ENCODE data around the gene IDH3B. TPM values are rescaled to one million over a fixed set of nuclear protein-coding genes. Genes with fewer than 3 reads are reported as not detected.

Gene IDH3B
- total RNA-seq, 2 donors from 2014 or later = 89.9 to 91.7 TPM

DNA sequence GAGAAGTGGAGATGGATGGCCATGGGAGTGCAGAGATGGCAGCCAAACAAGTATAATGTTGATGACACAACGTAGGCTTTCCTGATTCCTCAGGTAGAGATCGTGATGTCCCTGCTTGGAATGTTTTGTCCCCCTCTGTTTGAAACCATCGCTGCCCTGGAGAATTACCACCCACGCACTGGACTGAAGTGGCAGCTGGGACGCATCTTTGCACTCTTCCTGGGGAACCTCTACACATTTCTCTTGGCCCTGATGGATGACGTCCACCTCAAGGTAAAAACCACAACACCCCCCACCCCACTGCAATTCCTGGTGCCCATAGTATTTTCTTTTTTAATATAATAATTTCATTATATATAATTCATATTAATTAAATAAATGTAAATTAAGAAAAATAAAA lies 53.7 kb downstream of the IDH3B start:
- Histone ChIP-seq H3K36me3 (ENCODE audit: control insufficient read depth, insufficient read depth, low read length) (no peaks in the 10 kb centered on the region), H3K4me1 (ENCODE audit: control insufficient read depth, insufficient read depth, low read length) (no peaks in the 10 kb centered on the region), H3K27ac (ENCODE audit: low read depth, low read length) (no peak overlapping the region), H3K9me3 (ENCODE audit: control insufficient read depth, low read length) (peaks cover 17% of the 10 kb centered on the region), H3K9ac (ENCODE audit: extremely low read depth, low read length, poor library complexity, severe bottlenecking) (no peak overlapping the region), H3K27me3 (ENCODE audit: control insufficient read depth, insufficient read depth, low read length, poor library complexity, severe bottlenecking) (peaks cover 3% of the 10 kb centered on the region), H3K4me3 (ENCODE audit: low read length) (no peak overlapping the region)
- Mint-ChIP-seq H3K9me3 (peaks cover 25% of the 10 kb centered on the region), H3K4me1 (no peaks in the 10 kb centered on the region), H3K27me3 (ENCODE audit: insufficient read depth) (peaks cover 29% of the 10 kb centered on the region), H3K36me3 (ENCODE audit: low read depth) (peaks cover 3% of the 10 kb centered on the region), H3K27ac (no peak overlapping the region), H3K4me3 (no peak overlapping the region)
- 93 to 94% methylated on average over 4 to 6 of the region's 6 CpGs for WGBS, 2 experiments (ENCODE audit: insufficient coverage in 1 of 2, insufficient read length in 1 of 2)
- DNase-seq = no peak
- TF ChIP-seq, protein P1, sequence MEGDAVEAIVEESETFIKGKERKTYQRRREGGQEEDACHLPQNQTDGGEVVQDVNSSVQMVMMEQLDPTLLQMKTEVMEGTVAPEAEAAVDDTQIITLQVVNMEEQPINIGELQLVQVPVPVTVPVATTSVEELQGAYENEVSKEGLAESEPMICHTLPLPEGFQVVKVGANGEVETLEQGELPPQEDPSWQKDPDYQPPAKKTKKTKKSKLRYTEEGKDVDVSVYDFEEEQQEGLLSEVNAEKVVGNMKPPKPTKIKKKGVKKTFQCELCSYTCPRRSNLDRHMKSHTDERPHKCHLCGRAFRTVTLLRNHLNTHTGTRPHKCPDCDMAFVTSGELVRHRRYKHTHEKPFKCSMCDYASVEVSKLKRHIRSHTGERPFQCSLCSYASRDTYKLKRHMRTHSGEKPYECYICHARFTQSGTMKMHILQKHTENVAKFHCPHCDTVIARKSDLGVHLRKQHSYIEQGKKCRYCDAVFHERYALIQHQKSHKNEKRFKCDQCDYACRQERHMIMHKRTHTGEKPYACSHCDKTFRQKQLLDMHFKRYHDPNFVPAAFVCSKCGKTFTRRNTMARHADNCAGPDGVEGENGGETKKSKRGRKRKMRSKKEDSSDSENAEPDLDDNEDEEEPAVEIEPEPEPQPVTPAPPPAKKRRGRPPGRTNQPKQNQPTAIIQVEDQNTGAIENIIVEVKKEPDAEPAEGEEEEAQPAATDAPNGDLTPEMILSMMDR (conservative IDR thresholded peaks at IDR 0.05) = no peak

Small RNAs within 50 kb of the gene (microRNA-seq; reads per million reads assigned to microRNA genes)
- gene MIR1292 (ENCODE audit: borderline microRNAs expressed) = 1.2 reads per million

Other genes with a start within 250 kb of the IDH3B start
- 100 to 1,000 TPM; 277 to 310 TPM for gene SNRPB, start 193.4 kb downstream of the IDH3B start, total RNA-seq
- gene ZNF343, start 155.3 kb downstream of the IDH3B start, total RNA-seq = 10 to 100 TPM in 1 of 2 donors, 1 to 10 TPM in 1; 6.9 to 10.1 TPM
- gene TMC2, start 127.6 kb downstream of the IDH3B start, total RNA-seq = under 1 TPM in 1 of 2 donors, not detected in 1; 0.24 TPM
- 100 to 1,000 TPM; 386 to 432 TPM for gene NOP56, start 11.6 kb downstream of the IDH3B start, total RNA-seq
- gene EBF4, start 28.6 kb upstream of the IDH3B start, total RNA-seq = 10 to 100 TPM in 1 of 2 donors, 1 to 10 TPM in 1; 6.4 to 12.1 TPM
- gene CPXM1, start 136.4 kb upstream of the IDH3B start, total RNA-seq = 100 to 1,000 TPM in 1 of 2 donors, 10 to 100 TPM in 1; 80.1 to 106 TPM
- not detected for gene C20orf141, start 150.8 kb upstream of the IDH3B start, total RNA-seq
- gene TMEM239, start 152.1 kb upstream of the IDH3B start, total RNA-seq = not detected
- 10 to 100 TPM; 40.2 to 46.5 TPM for gene PCED1A, start 176.4 kb upstream of the IDH3B start, total RNA-seq
- gene VPS16, start 176.5 kb upstream of the IDH3B start, total RNA-seq = 10 to 100 TPM; 36.8 to 37.5 TPM
- 10 to 100 TPM; 52.4 to 58.7 TPM for gene PTPRA, start 209.3 kb upstream of the IDH3B start, total RNA-seq